HCT116 (cell line): ENCODE results near the gene MICA. TPM values are rescaled to one million over a fixed set of nuclear protein-coding genes. Genes with fewer than 3 reads are reported as not detected.
A peak's percentile ranks its signal among the peaks of the same experiment; 100 is the strongest.

Experiments
- ATAC-seq: fragments of 200-7000 bp; cut with Tn5 transposase; 2 replicates; pipeline ENCODE4 v1.9.1; 2020; ENCODE audit warnings: mild to moderate bottlenecking, moderate library complexity
- BruUV-seq: library from RNA; stranded (reverse); fragments of 400-500 nt; replicated peaks from 2 replicates; lab custom pipeline; 2021; lab: Mats Ljungman, UMichigan
- CTCF ChIA-PET: fragments of 300-600 bp; sonication (Branson Sonifier 250); formaldehyde crosslinking; loops from one replicate; lab custom pipeline; 2021; ENCODE audit warnings: antibody characterized with exemption; lab: Charles Lee
- POLR2A ChIA-PET: fragments of 300-600, 350-600 bp; sonication (Branson Sonifier 250); formaldehyde crosslinking; loops from one replicate; lab custom pipeline; 2021; ENCODE audit warnings: antibody characterized with exemption; lab: Charles Lee
- RAD21 ChIA-PET, 2 experiments: fragments of 300-600 bp; sonication (Branson Sonifier 250); formaldehyde crosslinking; loops; one replicate each; lab custom pipeline; 2023; ENCODE audit warnings: low total read pairs in 2 of 2; ENCODE audit not compliant: uncharacterized antibody in 2 of 2, unreplicated experiment in 2 of 2, low non-redundant PET in 1 of 2; lab: Charles Lee
- DNase-seq: peaks from one replicate; pipeline ENCODE4 v3.0.0-alpha.2; 2010; ENCODE audit warnings: low read depth, low spot score
- H2AFZ ChIP-seq: fragments of 200-600 bp; shearing (Covaris generic), sonication (generic); 2 replicates; pipeline ENCODE4 v1.6.1; 2017; ENCODE audit warnings: low read depth, mixed run types, mixed read lengths, antibody characterized with exemption, low read length; ENCODE audit not compliant: poor library complexity, severe bottlenecking
- H3K27ac ChIP-seq: 2 replicates; pipeline ENCODE4 v1.5.1; 2012; ENCODE audit warnings: low read depth, low read length
- H3K27me3 ChIP-seq: fragments of 200-600 bp; sonication (generic); 2 replicates; pipeline ENCODE4 v1.6.1; 2016; ENCODE audit warnings: mixed run types, low read length, mixed read lengths; ENCODE audit not compliant: insufficient read depth
- H3K36me3 ChIP-seq, 2 experiments: fragments of 200-500 bp in 1 of 2; fragments of 200-600 bp in 1 of 2; sonication (Bioruptor generic) in 1 of 2; sonication (generic) in 1 of 2; 2 replicates each; pipeline versions ENCODE4 v1.5.1 to v1.6.1; 2014 to 2016; ENCODE audit warnings: low read length in 2 of 2, inconsistent platforms in 1 of 2, mixed read lengths in 1 of 2, mixed run types in 1 of 2; ENCODE audit not compliant: insufficient read depth in 2 of 2, control insufficient read depth in 1 of 2
- H3K4me1 ChIP-seq, 2 experiments: fragments of 200-600 bp in 1 of 2; sonication (generic) in 1 of 2; 2 replicates each; pipeline versions ENCODE4 v1.5.1 to v1.6.1; 2012 to 2017; ENCODE audit warnings: low read length in 2 of 2, inconsistent platforms in 1 of 2, mild to moderate bottlenecking in 1 of 2, mixed read lengths in 1 of 2, mixed run types in 1 of 2, moderate library complexity in 1 of 2; ENCODE audit not compliant: insufficient read depth in 2 of 2, control insufficient read depth in 1 of 2
- H3K4me2 ChIP-seq: fragments of 200-600 bp; sonication (generic); 2 replicates; pipeline ENCODE4 v1.6.1; 2017; ENCODE audit warnings: mixed run types, low read length, mixed read lengths
- H3K4me3 ChIP-seq, 2 experiments: fragments of 200-600 bp in 1 of 2; sonication (generic) in 1 of 2; replicated peaks in 1 of 2; 2 replicates each; pipeline ENCODE4 v1.5.1; 2011 to 2016; ENCODE audit warnings: low read length in 2 of 2, control low read depth in 1 of 2, low read depth in 1 of 2, mild to moderate bottlenecking in 1 of 2, mixed read lengths in 1 of 2, mixed run types in 1 of 2
- H3K79me2 ChIP-seq: fragments of 200-600 bp; sonication (generic); 2 replicates; pipeline ENCODE4 v1.6.1; 2017; ENCODE audit warnings: mild to moderate bottlenecking, mixed run types, low read length, moderate library complexity, mixed read lengths; ENCODE audit not compliant: insufficient read depth
- H3K9ac ChIP-seq: fragments of 200-600 bp; sonication (generic); 2 replicates; pipeline ENCODE4 v1.6.1; 2016; ENCODE audit warnings: low read length, mixed read lengths
- H3K9me2 ChIP-seq: fragments of 200-600 bp; sonication (generic), shearing (Covaris generic); 2 replicates; pipeline ENCODE4 v1.6.1; 2017; ENCODE audit warnings: mixed run types, mild to moderate bottlenecking, moderate library complexity; ENCODE audit not compliant: insufficient read depth
- H3K9me3 ChIP-seq, 2 experiments: fragments of 200-500 bp in 1 of 2; fragments of 200-600 bp in 1 of 2; sonication (Bioruptor generic) in 1 of 2; sonication (generic) in 1 of 2; 2 replicates each; pipeline ENCODE4 v1.6.1; 2014 to 2017; ENCODE audit warnings: low read length in 2 of 2, mixed read lengths in 2 of 2, inconsistent platforms in 1 of 2, low read depth in 1 of 2, mild to moderate bottlenecking in 1 of 2, mixed run types in 1 of 2, moderate library complexity in 1 of 2; ENCODE audit not compliant: control insufficient read depth in 1 of 2, insufficient read depth in 1 of 2
- H4K20me1 ChIP-seq: fragments of 200-600 bp; sonication (generic), shearing (Covaris generic); 2 replicates; pipeline ENCODE4 v1.6.1; 2017; ENCODE audit warnings: mixed run types, mild to moderate bottlenecking, moderate library complexity; ENCODE audit not compliant: insufficient read depth
- CEBPB ChIP-seq: IDR thresholded peaks from 2 replicates; pipeline ENCODE4 v1.6.1; 2012; ENCODE audit warnings: low read depth
- EZH2phosphoT487 ChIP-seq: fragments of 200-600 bp; IDR thresholded peaks from 2 replicates; pipeline ENCODE4 v1.6.1; 2018; ENCODE audit warnings: antibody characterized with exemption, borderline replicate concordance
- FOSL1 ChIP-seq: IDR thresholded peaks from 2 replicates; pipeline ENCODE4 v1.6.1; 2012; ENCODE audit warnings: low read depth
- SIN3A ChIP-seq: IDR thresholded peaks from 2 replicates; pipeline ENCODE4 v1.6.1; 2012; ENCODE audit warnings: low read depth
- SP1 ChIP-seq: IDR thresholded peaks from 2 replicates; pipeline ENCODE4 v1.6.1; 2012; ENCODE audit warnings: low read depth
- TCF7L2 ChIP-seq: IDR thresholded peaks from 2 replicates; pipeline ENCODE4 v1.7.0; 2011; ENCODE audit warnings: borderline replicate concordance, inconsistent platforms; ENCODE audit not compliant: insufficient read depth, insufficient read length; ENCODE audit errors: extremely low read depth
- YY1 ChIP-seq: IDR thresholded peaks from 2 replicates; pipeline ENCODE4 v1.6.1; 2011; ENCODE audit warnings: low read length, low read depth, moderate library complexity, mild to moderate bottlenecking; ENCODE audit not compliant: insufficient replicate concordance; ENCODE audit errors: extremely low read depth
- ZFX ChIP-seq: fragments of 450-650 bp; IDR thresholded peaks from 2 replicates; pipeline ENCODE4 v1.6.1; 2017
- ZNF274 ChIP-seq: fragments of 200-500 bp; sonication (Bioruptor generic); IDR thresholded peaks from 2 replicates; pipeline ENCODE4 v1.6.1; 2014; ENCODE audit warnings: mild to moderate bottlenecking, low read depth, low read length, inconsistent platforms
- intact Hi-C: fragments of 100-400 bp; cut with micrococcal nuclease; formaldehyde crosslinking; loops from 2 replicates; pipeline ENCODE4 v1.10.0; 2022
- total RNA-seq: library from RNA; stranded (reverse); gene quantifications from one replicate; pipeline ENCODE4 v1.2.1, GENCODE V29; 2021; ENCODE audit not compliant: unreplicated experiment
- TF ChIP-seq, protein P1 (sequence below): IDR thresholded peaks from 2 replicates; pipeline ENCODE4 v1.6.1; 2011; ENCODE audit warnings: mild to moderate bottlenecking, low read length, moderate library complexity; ENCODE audit not compliant: insufficient replicate concordance; ENCODE audit errors: extremely low read depth
- TF ChIP-seq, protein P2 (sequence below): IDR thresholded peaks from 2 replicates; pipeline ENCODE4 v1.6.1; 2012

The MICA gene
- total RNA-seq, 1 experiment from 2014 or later: 24.1 TPM

DNA sequence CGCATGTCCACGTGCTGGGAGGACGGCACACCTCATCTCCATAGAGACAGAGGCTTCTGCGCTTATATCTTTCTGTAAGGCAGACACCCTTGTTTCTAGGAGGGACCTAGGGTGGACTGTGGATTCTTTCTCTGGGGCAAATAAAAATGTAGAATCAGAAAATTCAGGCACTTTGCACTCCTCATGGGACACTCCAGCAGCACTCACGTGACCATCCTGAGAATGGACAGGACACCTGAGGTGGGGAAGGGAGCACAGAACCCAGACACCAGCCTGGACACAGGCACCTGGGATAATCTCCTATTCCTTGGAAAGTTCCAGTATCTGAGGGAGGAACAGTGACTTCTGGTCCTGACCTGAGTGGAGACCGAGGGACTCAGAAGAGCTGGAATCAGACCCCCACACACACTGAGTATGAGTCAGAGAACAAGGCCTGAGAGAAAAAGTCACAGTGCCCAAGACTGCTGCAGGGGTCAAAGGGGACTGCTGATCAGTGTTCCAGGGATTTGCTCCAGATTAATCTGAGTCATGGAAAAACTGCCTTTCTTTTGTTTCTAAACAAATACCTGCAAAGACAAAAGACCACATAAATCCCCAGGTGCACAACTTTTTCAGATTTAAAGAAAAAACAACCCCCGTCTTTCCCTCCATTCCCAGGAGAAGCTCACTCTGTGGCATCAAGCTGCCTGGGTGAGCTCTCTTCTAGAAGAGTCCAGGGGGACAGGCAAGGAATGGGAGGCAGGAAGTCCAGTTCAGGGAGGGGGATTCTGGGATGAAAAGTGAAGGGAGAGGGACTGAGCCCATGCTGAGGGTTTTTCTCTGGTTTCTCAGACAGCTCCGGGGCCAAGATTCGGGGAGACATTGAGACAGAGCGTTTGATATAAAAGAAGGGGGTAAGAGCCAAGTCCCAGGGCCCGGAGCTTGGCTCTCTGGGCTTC lies 58.9 kb downstream of the MICA start:
- no peak for DNase-seq
- intact Hi-C loops: no loop called here
- Histone ChIP-seq H3K4me1 (peaks cover 8 to 20% of the 10 kb centered on the region in 2 experiments), H3K9me2 (no peaks in the 10 kb centered on the region), H3K4me2 (peak overlapping the region; percentile 68), H3K79me2 (no peaks in the 10 kb centered on the region), H2AFZ (peak overlapping the region; percentile 72), H3K4me3 (peak overlapping the region; percentile 39 to 56; a peak in 3 of 4 replicates), H3K9me3 (no peaks in the 10 kb centered on the region), H3K9ac (peak overlapping the region; percentile 56), H3K27ac (peak overlapping the region; percentile 18; the same call in 1 of the 2 replicates), H4K20me1 (no peaks in the 10 kb centered on the region), H3K27me3 (no peaks in the 10 kb centered on the region), H3K36me3 (0 out of 4 replicates have a peak, but pooled peaks cover 0 to 5% of the 10 kb centered on the region in 2 experiments)
- BruUV-seq: no TSS peak
- RAD21 ChIA-PET: no interaction called here
- ATAC-seq: peak; percentile 53
- TF ChIP-seq EZH2phosphoT487: no peak
- no peak for TF ChIP-seq YY1
- no peak for TF ChIP-seq FOSL1
- no peak for TF ChIP-seq ZNF274
- TF ChIP-seq, protein P1, sequence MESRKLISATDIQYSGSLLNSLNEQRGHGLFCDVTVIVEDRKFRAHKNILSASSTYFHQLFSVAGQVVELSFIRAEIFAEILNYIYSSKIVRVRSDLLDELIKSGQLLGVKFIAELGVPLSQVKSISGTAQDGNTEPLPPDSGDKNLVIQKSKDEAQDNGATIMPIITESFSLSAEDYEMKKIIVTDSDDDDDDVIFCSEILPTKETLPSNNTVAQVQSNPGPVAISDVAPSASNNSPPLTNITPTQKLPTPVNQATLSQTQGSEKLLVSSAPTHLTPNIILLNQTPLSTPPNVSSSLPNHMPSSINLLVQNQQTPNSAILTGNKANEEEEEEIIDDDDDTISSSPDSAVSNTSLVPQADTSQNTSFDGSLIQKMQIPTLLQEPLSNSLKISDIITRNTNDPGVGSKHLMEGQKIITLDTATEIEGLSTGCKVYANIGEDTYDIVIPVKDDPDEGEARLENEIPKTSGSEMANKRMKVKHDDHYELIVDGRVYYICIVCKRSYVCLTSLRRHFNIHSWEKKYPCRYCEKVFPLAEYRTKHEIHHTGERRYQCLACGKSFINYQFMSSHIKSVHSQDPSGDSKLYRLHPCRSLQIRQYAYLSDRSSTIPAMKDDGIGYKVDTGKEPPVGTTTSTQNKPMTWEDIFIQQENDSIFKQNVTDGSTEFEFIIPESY: no peak
- TF ChIP-seq CEBPB: no peak
- no peak for TF ChIP-seq SP1
- TF ChIP-seq, protein P2, sequence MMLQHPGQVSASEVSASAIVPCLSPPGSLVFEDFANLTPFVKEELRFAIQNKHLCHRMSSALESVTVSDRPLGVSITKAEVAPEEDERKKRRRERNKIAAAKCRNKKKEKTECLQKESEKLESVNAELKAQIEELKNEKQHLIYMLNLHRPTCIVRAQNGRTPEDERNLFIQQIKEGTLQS: no peak
- TF ChIP-seq SIN3A: no peak
- no peak for TF ChIP-seq ZFX
- TF ChIP-seq TCF7L2: no peak
- POLR2A ChIA-PET: interaction anchor here (0.6 to 1.2 kb wide), 17 partner anchors 10 to 259 kb away, joined by 3 to 11 read pairs (median 5); partner anchors contain the start of genes DDX39B and MICB
- CTCF ChIA-PET: interaction anchor here (1.0 to 1.2 kb wide), 2 partner anchors 20 to 96 kb away, joined by 3 to 7 read pairs; no protein-coding TSS in a partner anchor
